ENCODE measurements around the gene GUCA2B. TPM values are rescaled to one million over a fixed set of nuclear protein-coding genes. Genes with fewer than 3 reads are reported as not detected.

The GUCA2B gene
- total and polyA plus RNA-seq, 2 experiments from 2014 or later: 0.71 TPM; not detected in 1

DNA sequence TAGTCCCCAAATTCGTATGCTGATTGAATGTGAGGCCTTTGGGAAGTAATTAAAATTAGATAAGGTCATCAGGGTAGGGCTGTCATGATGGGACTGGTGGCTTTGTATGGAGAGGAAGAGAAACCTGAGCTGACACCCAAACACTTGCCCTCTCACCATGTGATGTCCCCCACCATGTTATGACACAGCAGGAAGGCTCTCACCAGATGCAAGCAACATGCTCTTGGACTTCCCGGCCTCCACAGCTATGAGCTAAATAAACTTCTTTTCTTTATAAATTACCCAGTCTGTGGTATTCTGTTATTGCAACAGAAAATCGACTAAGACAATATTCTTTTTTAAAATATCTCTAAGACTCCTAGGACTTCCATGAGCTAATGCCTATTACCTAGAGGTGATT lies 43.6 kb upstream of the GUCA2B start:
- 91% methylated on average over 3 of the region's 3 CpGs for WGBS (ENCODE audit: low lambda C conversion rate, missing lambda C conversion rate)
- no peak overlapping the region for H3K4me3 ChIP-seq
- H3K27me3 ChIP-seq: no peaks in the 10 kb centered on the region
- no peaks in the 10 kb centered on the region for H3K36me3 ChIP-seq (replicated peaks; ENCODE audit: insufficient read depth, low read depth)
- H3K9me3 ChIP-seq (ENCODE audit: low read depth): no peaks in the 10 kb centered on the region
- H2AFZ ChIP-seq: no peak overlapping the region
- no peak overlapping the region for H3K4me2 ChIP-seq
- no peak for DNase-seq (ENCODE audit: low spot score)
- H3K27ac ChIP-seq: no peak overlapping the region
- no peaks in the 10 kb centered on the region for H3K4me1 ChIP-seq (ENCODE audit: insufficient read depth)
- no peaks in the 10 kb centered on the region for H3K9me2 ChIP-seq (replicated peaks; ENCODE audit: insufficient read depth)
- TF ChIP-seq CTCF (IDR thresholded peaks at IDR 0.05; ENCODE audit: poor library complexity) (no peak), EZH2phosphoT487 (IDR thresholded peaks at IDR 0.05; ENCODE audit: low read depth, severe bottlenecking, unreplicated experiment) (no peak), EZH2 (IDR thresholded peaks at IDR 0.05; ENCODE audit: borderline replicate concordance) (no peak)
- H3K79me2 ChIP-seq: no peaks in the 10 kb centered on the region
- H4K20me1 ChIP-seq (ENCODE audit: insufficient read depth, poor library complexity, severe bottlenecking): no peaks in the 10 kb centered on the region

DNA sequence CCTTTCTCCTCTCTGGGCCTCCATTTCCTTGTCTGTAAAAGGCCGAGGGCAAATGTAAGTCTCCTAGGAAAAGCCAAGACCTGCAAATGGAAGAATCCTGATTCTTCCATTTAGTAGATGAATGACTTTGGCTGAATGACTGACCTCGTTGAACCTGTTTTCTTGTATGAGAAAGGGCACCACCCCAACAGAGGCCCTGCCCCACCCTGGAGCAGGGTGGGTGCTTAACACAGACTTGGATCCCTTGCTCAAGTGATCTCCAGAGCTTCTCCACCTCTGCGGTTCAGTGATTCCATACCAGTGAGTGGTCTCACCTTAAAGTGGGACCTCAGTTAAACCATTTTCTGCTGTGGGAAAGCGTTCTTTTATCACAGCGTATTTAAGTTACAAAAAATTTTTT lies 39.0 kb upstream of the GUCA2B start:
- H2AFZ ChIP-seq: no peak overlapping the region
- DNase-seq (ENCODE audit: low spot score): no peak
- 83% methylated on average over 5 of the region's 5 CpGs for WGBS (ENCODE audit: low lambda C conversion rate, missing lambda C conversion rate)

DNA sequence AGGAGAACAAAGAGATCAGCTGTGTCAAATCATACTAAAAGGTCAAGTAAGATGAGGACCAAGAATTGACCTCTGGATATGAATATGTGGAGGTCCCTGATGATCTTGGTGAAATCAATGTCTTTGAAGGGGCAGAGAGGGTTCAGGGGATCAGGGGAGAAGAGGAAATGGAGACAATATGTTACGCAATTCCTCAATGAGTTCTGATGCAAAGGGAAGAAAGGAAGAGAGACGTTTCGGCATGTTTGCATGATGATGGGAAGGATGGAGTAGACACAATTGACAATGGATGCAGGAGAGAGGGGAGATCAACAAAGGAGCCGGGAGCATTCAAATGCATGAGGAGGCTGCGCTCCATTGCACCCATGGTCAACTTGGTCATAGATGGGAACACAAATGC lies 36.0 kb upstream of the GUCA2B start:
- H3K9me3 ChIP-seq (ENCODE audit: low read depth): no peaks in the 10 kb centered on the region
- TF ChIP-seq CTCF (IDR thresholded peaks at IDR 0.05; ENCODE audit: poor library complexity) (no peak), EZH2phosphoT487 (IDR thresholded peaks at IDR 0.05; ENCODE audit: low read depth, severe bottlenecking, unreplicated experiment) (no peak), EZH2 (IDR thresholded peaks at IDR 0.05; ENCODE audit: borderline replicate concordance) (no peak)
- no peak overlapping the region for H2AFZ ChIP-seq
- DNase-seq (ENCODE audit: low spot score): no peak
- H3K4me2 ChIP-seq: no peak overlapping the region
- peaks cover 4% of the 10 kb centered on the region for H3K27me3 ChIP-seq
- WGBS (ENCODE audit: low lambda C conversion rate, missing lambda C conversion rate): 76% methylated on average over 5 of the region's 5 CpGs
- no peaks in the 10 kb centered on the region for H3K9me2 ChIP-seq (replicated peaks; ENCODE audit: insufficient read depth)
- H3K79me2 ChIP-seq: no peaks in the 10 kb centered on the region
- H3K27ac ChIP-seq: no peak overlapping the region
- no peaks in the 10 kb centered on the region for H4K20me1 ChIP-seq (ENCODE audit: insufficient read depth, poor library complexity, severe bottlenecking)
- H3K4me3 ChIP-seq: no peak overlapping the region
- no peaks in the 10 kb centered on the region for H3K36me3 ChIP-seq (replicated peaks; ENCODE audit: insufficient read depth, low read depth)
- H3K4me1 ChIP-seq (ENCODE audit: insufficient read depth): no peaks in the 10 kb centered on the region

More for the DNA sequence above, 39.0 kb upstream of the GUCA2B start:
- no peak for TF ChIP-seq EZH2 (IDR thresholded peaks at IDR 0.05; ENCODE audit: borderline replicate concordance)
- TF ChIP-seq CTCF (IDR thresholded peaks at IDR 0.05; ENCODE audit: poor library complexity): no peak
- no peak for TF ChIP-seq EZH2phosphoT487 (IDR thresholded peaks at IDR 0.05; ENCODE audit: low read depth, severe bottlenecking, unreplicated experiment)
- Histone ChIP-seq H4K20me1 (ENCODE audit: insufficient read depth, poor library complexity, severe bottlenecking) (no peaks in the 10 kb centered on the region), H3K79me2 (no peaks in the 10 kb centered on the region), H3K27me3 (peaks cover 4% of the 10 kb centered on the region), H3K27ac (no peak overlapping the region), H3K36me3 (replicated peaks; ENCODE audit: insufficient read depth, low read depth) (no peaks in the 10 kb centered on the region), H3K4me1 (ENCODE audit: insufficient read depth) (no peaks in the 10 kb centered on the region), H3K4me3 (no peak overlapping the region), H3K4me2 (no peak overlapping the region), H3K9me3 (ENCODE audit: low read depth) (no peaks in the 10 kb centered on the region), H3K9me2 (replicated peaks; ENCODE audit: insufficient read depth) (no peaks in the 10 kb centered on the region)

DNA sequence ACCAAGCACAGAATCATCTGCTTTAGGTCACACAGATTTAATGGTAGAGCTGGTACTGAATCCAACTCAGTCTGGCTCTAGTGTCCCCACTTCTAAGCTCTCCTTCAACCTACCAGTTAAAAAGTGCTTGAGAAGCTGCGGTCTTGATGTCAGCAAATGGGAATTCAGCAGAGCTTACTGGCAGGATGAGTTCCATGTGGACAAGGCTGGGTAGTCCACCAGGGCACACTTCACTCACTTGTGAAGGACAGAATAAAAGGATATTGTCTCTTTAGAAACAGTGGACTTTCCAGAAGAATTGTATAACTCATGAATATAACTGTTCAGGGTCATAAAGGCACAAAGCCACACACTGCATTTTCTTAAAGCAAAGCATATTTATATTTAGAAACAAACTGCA lies 35.1 kb upstream of the GUCA2B start:
- TF ChIP-seq EZH2phosphoT487 (IDR thresholded peaks at IDR 0.05; ENCODE audit: low read depth, severe bottlenecking, unreplicated experiment): no peak
- TF ChIP-seq EZH2 (IDR thresholded peaks at IDR 0.05; ENCODE audit: borderline replicate concordance): no peak
- no peak for TF ChIP-seq CTCF (IDR thresholded peaks at IDR 0.05; ENCODE audit: poor library complexity)

More for the DNA sequence above, 35.1 kb upstream of the GUCA2B start:
- Histone ChIP-seq H3K4me2 (no peak overlapping the region), H2AFZ (no peak overlapping the region), H3K4me3 (no peak overlapping the region), H4K20me1 (ENCODE audit: insufficient read depth, poor library complexity, severe bottlenecking) (no peaks in the 10 kb centered on the region), H3K36me3 (replicated peaks; ENCODE audit: insufficient read depth, low read depth) (no peaks in the 10 kb centered on the region), H3K9me2 (replicated peaks; ENCODE audit: insufficient read depth) (no peaks in the 10 kb centered on the region), H3K27ac (no peak overlapping the region), H3K27me3 (peaks cover 4% of the 10 kb centered on the region), H3K9me3 (ENCODE audit: low read depth) (no peaks in the 10 kb centered on the region), H3K79me2 (no peaks in the 10 kb centered on the region), H3K4me1 (ENCODE audit: insufficient read depth) (no peaks in the 10 kb centered on the region)
- DNase-seq (ENCODE audit: low spot score): no peak
- 88% methylated on average over 1 of the region's 1 CpG for WGBS (ENCODE audit: low lambda C conversion rate, missing lambda C conversion rate)

Data from hepatocyte (in vitro differentiated cells).